CD4-positive, alpha-beta T cell (primary cell): Measurements from ENCODE around the gene FARP1. TPM values are rescaled to one million over a fixed set of nuclear protein-coding genes. Genes with fewer than 3 reads are reported as not detected.

ENCODE experiments used
- ATAC-seq: fragments of 200-7000 bp; cut with Tn5 transposase; one replicate; pipeline ENCODE4 v1.10.0; 2022; ENCODE audit warnings: mild to moderate bottlenecking; ENCODE audit not compliant: poor library complexity
- CTCF ChIA-PET: fragments of 350-600 bp; sonication (Branson Sonifier 250); formaldehyde crosslinking; loops from one replicate; lab custom pipeline; 2021; ENCODE audit warnings: antibody characterized with exemption, inconsistent platforms; lab: Charles Lee
- POLR2A ChIA-PET: fragments of 350-600 bp; sonication (Branson Sonifier 250); formaldehyde crosslinking; loops from one replicate; lab custom pipeline; 2021; ENCODE audit warnings: antibody characterized with exemption, inconsistent platforms; lab: Charles Lee
- DNase-seq, 14 experiments: peaks; one replicate each; pipeline ENCODE4 v3.0.0-alpha.2; 2013 to 2020; ENCODE audit warnings: mixed read lengths in 2 of 14
- H3K27ac ChIP-seq, 2 donors: one replicate each; pipeline versions ENCODE4 v1.5.1 to v1.7.0; 2013; ENCODE audit warnings: low read length in 2 of 2, low read depth in 1 of 2, mild to moderate bottlenecking in 1 of 2
- H3K27me3 ChIP-seq, 2 experiments: 1 replicate in 1 of 2; 2 replicates in 1 of 2; pipeline versions ENCODE4 v1.6.1 to v1.7.0; 2013; ENCODE audit warnings: low read length in 2 of 2, control low read depth in 1 of 2, mild to moderate bottlenecking in 1 of 2, moderate library complexity in 1 of 2; ENCODE audit not compliant: insufficient read depth in 2 of 2, control insufficient read depth in 1 of 2
- H3K36me3 ChIP-seq: one replicate; pipeline ENCODE4 v1.6.1; 2013; ENCODE audit warnings: low read length, control low read depth; ENCODE audit not compliant: insufficient read depth
- H3K4me1 ChIP-seq: one replicate; pipeline ENCODE4 v1.6.1; 2013; ENCODE audit warnings: low read length, control low read depth; ENCODE audit not compliant: insufficient read depth
- H3K4me3 ChIP-seq: one replicate; pipeline ENCODE4 v1.5.1; 2013; ENCODE audit warnings: mild to moderate bottlenecking, low read length, moderate library complexity
- H3K9me3 ChIP-seq, 2 experiments: 1 replicate in 1 of 2; 2 replicates in 1 of 2; pipeline versions ENCODE4 v1.6.1 to v1.7.0; 2013; ENCODE audit warnings: low read length in 2 of 2, mild to moderate bottlenecking in 2 of 2, control low read depth in 1 of 2, moderate library complexity in 1 of 2; ENCODE audit not compliant: control insufficient read depth in 1 of 2, insufficient read depth in 1 of 2
- H3K27ac Mint-ChIP-seq: one replicate; pipeline ENCODE4 v1.8.0; 2020; ENCODE audit warnings: mixed read lengths
- H3K27me3 Mint-ChIP-seq: one replicate; pipeline ENCODE4 v1.8.0; 2021; ENCODE audit warnings: mixed read lengths
- H3K36me3 Mint-ChIP-seq: one replicate; pipeline ENCODE4 v1.8.0; 2021; ENCODE audit warnings: low read depth, mixed read lengths
- H3K4me1 Mint-ChIP-seq: one replicate; pipeline ENCODE4 v1.8.0; 2021; ENCODE audit warnings: low read depth, mixed read lengths
- H3K4me3 Mint-ChIP-seq: one replicate; pipeline ENCODE4 v1.8.0; 2020; ENCODE audit warnings: mild to moderate bottlenecking, mixed read lengths
- H3K9me3 Mint-ChIP-seq: one replicate; pipeline ENCODE4 v1.8.0; 2020; ENCODE audit warnings: mixed read lengths
- intact Hi-C, 2 experiments: fragments of 100-400 bp; cut with DNase I in 1 of 2; cut with micrococcal nuclease in 1 of 2; formaldehyde crosslinking; loops; one replicate each; pipeline versions ENCODE4 v1.15.1 to v1.9.0; 2023 to 2025; cut with DNase I, micrococcal nuclease
- total RNA-seq, 174 experiments: library from RNA in 2 of 174; stranded (reverse) in 2 of 174; gene quantifications; one replicate each; pipeline ENCODE4 v1.2.3 and lab custom pipeline; 2021 to 2026
- TF ChIP-seq, protein P1 (sequence below): fragments of 200-600 bp; IDR thresholded peaks from one replicate; pipeline ENCODE4 v1.8.0; 2022; ENCODE audit warnings: antibody characterized with exemption, mild to moderate bottlenecking

The FARP1 gene
- total RNA-seq, 2 experiments from 2014 or later = 0.30 TPM; not detected in 1

DNA sequence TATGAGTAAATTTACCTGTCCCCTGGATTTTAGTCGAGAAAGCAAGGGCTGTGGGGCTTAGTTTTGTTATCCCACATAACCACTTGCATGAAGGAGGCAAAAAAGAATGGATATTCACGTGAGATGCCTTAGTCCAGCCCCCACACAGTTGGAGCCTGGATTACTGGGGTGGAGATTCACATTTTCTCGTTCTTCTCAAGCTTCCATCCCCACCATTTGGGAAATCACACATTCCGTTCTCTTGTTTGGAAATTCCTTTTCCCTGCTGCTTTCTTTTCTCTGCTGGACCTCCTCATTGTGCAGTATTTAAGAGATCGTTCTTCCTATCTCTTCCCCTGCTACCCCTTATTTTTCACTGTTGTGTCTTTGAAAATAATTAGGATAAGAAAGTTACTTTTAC, 45.1 kb upstream of the FARP1 start:
- ATAC-seq = no peak

GRCh38 chr13:98098516-98098915, 44.4 kb upstream of the FARP1 start:
- ATAC-seq (no peak), DNase-seq (no peak)
- intact Hi-C loops = no loop called here
- Histone ChIP-seq H3K36me3 (no peaks in the 10 kb centered on the region), H3K4me1 (no peaks in the 10 kb centered on the region), H3K27ac (no peak overlapping the region), H3K4me3 (no peak overlapping the region), H3K27me3 (no peaks in the 10 kb centered on the region), H3K9me3 (peaks cover 0 to 7% of the 10 kb centered on the region in 2 experiments)
- Mint-ChIP-seq H3K4me3 (no peak overlapping the region), H3K27ac (no peak overlapping the region), H3K9me3 (no peaks in the 10 kb centered on the region), H3K4me1 (no peaks in the 10 kb centered on the region), H3K27me3 (peaks cover 26% of the 10 kb centered on the region), H3K36me3 (no peaks in the 10 kb centered on the region)
- ChIA-PET CTCF (no interaction called here), POLR2A (no interaction called here)
- TF ChIP-seq, protein P1, sequence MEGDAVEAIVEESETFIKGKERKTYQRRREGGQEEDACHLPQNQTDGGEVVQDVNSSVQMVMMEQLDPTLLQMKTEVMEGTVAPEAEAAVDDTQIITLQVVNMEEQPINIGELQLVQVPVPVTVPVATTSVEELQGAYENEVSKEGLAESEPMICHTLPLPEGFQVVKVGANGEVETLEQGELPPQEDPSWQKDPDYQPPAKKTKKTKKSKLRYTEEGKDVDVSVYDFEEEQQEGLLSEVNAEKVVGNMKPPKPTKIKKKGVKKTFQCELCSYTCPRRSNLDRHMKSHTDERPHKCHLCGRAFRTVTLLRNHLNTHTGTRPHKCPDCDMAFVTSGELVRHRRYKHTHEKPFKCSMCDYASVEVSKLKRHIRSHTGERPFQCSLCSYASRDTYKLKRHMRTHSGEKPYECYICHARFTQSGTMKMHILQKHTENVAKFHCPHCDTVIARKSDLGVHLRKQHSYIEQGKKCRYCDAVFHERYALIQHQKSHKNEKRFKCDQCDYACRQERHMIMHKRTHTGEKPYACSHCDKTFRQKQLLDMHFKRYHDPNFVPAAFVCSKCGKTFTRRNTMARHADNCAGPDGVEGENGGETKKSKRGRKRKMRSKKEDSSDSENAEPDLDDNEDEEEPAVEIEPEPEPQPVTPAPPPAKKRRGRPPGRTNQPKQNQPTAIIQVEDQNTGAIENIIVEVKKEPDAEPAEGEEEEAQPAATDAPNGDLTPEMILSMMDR = no peak

More for the DNA sequence above, 45.1 kb upstream of the FARP1 start:
- ChIA-PET CTCF (no interaction called here), POLR2A (no interaction called here)
- Histone ChIP-seq H3K4me1 (no peaks in the 10 kb centered on the region), H3K27ac (no peak overlapping the region), H3K9me3 (peaks cover 0 to 11% of the 10 kb centered on the region in 2 experiments), H3K27me3 (no peaks in the 10 kb centered on the region), H3K4me3 (no peak overlapping the region), H3K36me3 (no peaks in the 10 kb centered on the region)
- TF ChIP-seq, protein P1 = no peak
- H3K9me3 Mint-ChIP-seq = peaks cover 2% of the 10 kb centered on the region
- no peaks in the 10 kb centered on the region for H3K36me3 Mint-ChIP-seq
- no peak overlapping the region for H3K4me3 Mint-ChIP-seq
- no peak for DNase-seq
- H3K27ac Mint-ChIP-seq = no peak overlapping the region
- intact Hi-C loops = no loop called here
- H3K27me3 Mint-ChIP-seq = peaks cover 26% of the 10 kb centered on the region
- H3K4me1 Mint-ChIP-seq = no peaks in the 10 kb centered on the region

GRCh38 chr13:98099627-98100026, 43.3 kb upstream of the FARP1 start:
- H3K4me1 Mint-ChIP-seq = no peaks in the 10 kb centered on the region
- intact Hi-C loops = no loop called here
- H3K4me1 ChIP-seq = no peaks in the 10 kb centered on the region
- no peak overlapping the region for H3K27ac ChIP-seq
- no peak overlapping the region for H3K27ac Mint-ChIP-seq
- peaks cover 0 to 2% of the 10 kb centered on the region in 2 experiments for H3K9me3 ChIP-seq
- TF ChIP-seq, protein P1 = no peak
- no peaks in the 10 kb centered on the region for H3K9me3 Mint-ChIP-seq
- POLR2A ChIA-PET = no interaction called here
- CTCF ChIA-PET = no interaction called here
- no peaks in the 10 kb centered on the region for H3K27me3 ChIP-seq
- no peak for DNase-seq
- no peak overlapping the region for H3K4me3 Mint-ChIP-seq
- H3K27me3 Mint-ChIP-seq = peaks cover 22% of the 10 kb centered on the region
- no peak for ATAC-seq
- H3K36me3 ChIP-seq = no peaks in the 10 kb centered on the region
- H3K4me3 ChIP-seq = no peak overlapping the region
- no peaks in the 10 kb centered on the region for H3K36me3 Mint-ChIP-seq
